Panc1 (cell line): Measurements from ENCODE around the gene WDR31.

Experiments
- CTCF ChIP-seq: fragments of 450-650 bp; IDR thresholded peaks from 2 replicates; pipeline ENCODE4 v1.5.1; 2017; ENCODE audit warnings: mild to moderate bottlenecking
- POLR2AphosphoS5 ChIP-seq: IDR thresholded peaks from 2 replicates; pipeline ENCODE4 v1.6.1; 2012; ENCODE audit warnings: mild to moderate bottlenecking, low read depth, low read length, moderate library complexity
- REST ChIP-seq, 2 experiments: IDR thresholded peaks; 2 replicates each; pipeline ENCODE4 v1.6.1; 2011 to 2012; ENCODE audit warnings: low read depth in 2 of 2, control low read depth in 1 of 2, low read length in 1 of 2, mild to moderate bottlenecking in 1 of 2, moderate library complexity in 1 of 2; ENCODE audit not compliant: insufficient read depth in 1 of 2
- SIN3A ChIP-seq: IDR thresholded peaks from 2 replicates; pipeline ENCODE4 v1.6.1; 2012; ENCODE audit warnings: low read depth, mild to moderate bottlenecking, low read length, moderate library complexity, borderline replicate concordance; ENCODE audit not compliant: insufficient read depth

GRCh38 chr9:113348437-113348836 lies 8.4 kb upstream of the WDR31 start:
- TF ChIP-seq CTCF = no peak; the same call in 1 of the 2 replicates
- no peak for TF ChIP-seq POLR2AphosphoS5
- TF ChIP-seq REST (IDR thresholded peaks at IDR 0.05; ENCODE audit: insufficient read depth in 1 of 2, low read depth in 2 of 2, low read length in 1 of 2) = no peak
- TF ChIP-seq SIN3A = no peak
